H1 (cell line): ENCODE results near the gene MRPL32. TPM values are rescaled to one million over a fixed set of nuclear protein-coding genes. Genes with fewer than 3 reads are reported as not detected.

ENCODE experiments used
- CTCF ChIA-PET: fragments of 300-600 bp; sonication (Branson Sonifier 250); formaldehyde crosslinking; loops from one replicate; lab custom pipeline; 2021; ENCODE audit not compliant: partially characterized antibody; lab: Charles Lee
- POLR2A ChIA-PET: fragments of 300-600 bp; sonication (Branson Sonifier 250); formaldehyde crosslinking; loops from one replicate; lab custom pipeline; 2021; ENCODE audit warnings: inconsistent platforms; ENCODE audit not compliant: partially characterized antibody; lab: Charles Lee
- DNase-seq, 2 experiments: peaks; one replicate each; pipeline versions ENCODE4 v3.0.0 to v3.0.0-alpha.2; 2010 to 2022; ENCODE audit warnings: low spot score in 2 of 2, low read depth in 1 of 2, mixed read lengths in 1 of 2
- FAIRE-seq: peaks from 2 replicates; lab custom pipeline; 2011; peaks lifted over from hg19 to GRCh38; lab: Jason Lieb, UNC
- H2AFZ ChIP-seq: 2 replicates; pipeline ENCODE4 v1.8.1; 2012; ENCODE audit warnings: low read length, inconsistent platforms
- H2AK5ac ChIP-seq: 2 replicates; pipeline ENCODE4 v1.6.1; 2013; ENCODE audit warnings: low read depth, low read length
- H2BK120ac ChIP-seq: replicated peaks from 2 replicates; pipeline ENCODE3; 2013; ENCODE audit warnings: low read depth, low read length, inconsistent platforms
- H2BK12ac ChIP-seq: 2 replicates; pipeline ENCODE4 v1.6.1; 2013; ENCODE audit warnings: low read depth, low read length
- H2BK15ac ChIP-seq: 2 replicates; pipeline ENCODE4 v1.6.1; 2013; ENCODE audit warnings: low read length
- H2BK20ac ChIP-seq: 2 replicates; pipeline ENCODE4 v1.6.1; 2013; ENCODE audit warnings: low read length
- H2BK5ac ChIP-seq: 2 replicates; pipeline ENCODE4 v1.6.1; 2013; ENCODE audit warnings: low read depth, low read length
- H3K14ac ChIP-seq: 2 replicates; pipeline ENCODE4 v1.6.1; 2013; ENCODE audit warnings: inconsistent platforms; ENCODE audit not compliant: insufficient read length
- H3K18ac ChIP-seq: 2 replicates; pipeline ENCODE4 v1.6.1; 2013; ENCODE audit warnings: low read length; ENCODE audit errors: extremely low read depth
- H3K23ac ChIP-seq: 2 replicates; pipeline ENCODE4 v1.6.1; 2013; ENCODE audit warnings: inconsistent platforms; ENCODE audit not compliant: insufficient read length
- H3K23me2 ChIP-seq: 2 replicates; pipeline ENCODE4 v1.6.1; 2013; ENCODE audit warnings: low read depth, low read length
- H3K27ac ChIP-seq: 2 replicates; pipeline ENCODE4 v1.6.1; 2011; ENCODE audit warnings: low read depth, low read length, inconsistent platforms
- H3K27me3 ChIP-seq, 4 experiments: replicated peaks in 1 of 4; 1 replicate in 1 of 4; 2 replicates in 3 of 4; pipeline versions ENCODE4 v1.6.1 to v1.8.1; 2011 to 2013; ENCODE audit warnings: low read length in 3 of 4, mild to moderate bottlenecking in 3 of 4, inconsistent platforms in 2 of 4, mixed read lengths in 2 of 4, moderate library complexity in 1 of 4; ENCODE audit not compliant: control insufficient read depth in 3 of 4, insufficient read depth in 3 of 4; ENCODE audit errors: extremely low read depth in 1 of 4
- H3K36me3 ChIP-seq, 4 experiments: 2 replicates each; pipeline versions ENCODE4 v1.6.1 to v1.8.1; 2011 to 2013; ENCODE audit warnings: mild to moderate bottlenecking in 4 of 4, low read length in 3 of 4, moderate library complexity in 2 of 4, control low read depth in 1 of 4, inconsistent platforms in 1 of 4; ENCODE audit not compliant: insufficient read depth in 4 of 4, control insufficient read depth in 2 of 4
- H3K4ac ChIP-seq: replicated peaks from 2 replicates; pipeline ENCODE3; 2013; ENCODE audit warnings: low read length, low read depth, mixed read lengths, inconsistent platforms; ENCODE audit not compliant: insufficient read length
- H3K4me1 ChIP-seq, 4 experiments: replicated peaks in 1 of 4; 1 replicate in 1 of 4; 2 replicates in 3 of 4; pipeline versions ENCODE4 v1.6.1 to v1.8.1; 2011 to 2013; ENCODE audit warnings: low read length in 3 of 4, inconsistent platforms in 2 of 4, mixed read lengths in 1 of 4; ENCODE audit not compliant: insufficient read depth in 4 of 4, control insufficient read depth in 3 of 4
- H3K4me2 ChIP-seq, 2 experiments: 2 replicates each; pipeline versions ENCODE4 v1.6.1 to v1.8.1; 2011 to 2013; ENCODE audit warnings: low read depth in 2 of 2, low read length in 2 of 2, control low read depth in 1 of 2, inconsistent platforms in 1 of 2, mild to moderate bottlenecking in 1 of 2; ENCODE audit not compliant: insufficient read depth in 1 of 2
- H3K4me3 ChIP-seq, 4 experiments: fragments of 200-600, 300-600 bp in 1 of 4; sonication (generic), shearing (Covaris generic), sonication (Bioruptor Twin) in 1 of 4; 2 replicates each; pipeline versions ENCODE4 v1.5.1 to v1.8.1; 2011 to 2016; ENCODE audit warnings: low read length in 4 of 4, low read depth in 3 of 4, control low read depth in 2 of 4, inconsistent platforms in 2 of 4, mild to moderate bottlenecking in 2 of 4, mixed read lengths in 1 of 4, moderate library complexity in 1 of 4; ENCODE audit not compliant: insufficient read depth in 2 of 4; ENCODE audit errors: extremely low read depth in 1 of 4
- H3K56ac ChIP-seq: replicated peaks from 2 replicates; pipeline ENCODE3; 2013; ENCODE audit warnings: low read depth, mild to moderate bottlenecking, mixed read lengths, low read length, inconsistent platforms; ENCODE audit not compliant: insufficient read length
- H3K79me1 ChIP-seq: 2 replicates; pipeline ENCODE4 v1.6.1; 2013; ENCODE audit warnings: low read depth, low read length, control low read depth
- H3K79me2 ChIP-seq, 2 experiments: 2 replicates each; pipeline versions ENCODE4 v1.6.1 to v1.8.1; 2012 to 2013; ENCODE audit warnings: low read length in 2 of 2, mild to moderate bottlenecking in 2 of 2, inconsistent platforms in 1 of 2; ENCODE audit not compliant: insufficient read depth in 2 of 2, control insufficient read depth in 1 of 2
- H3K9ac ChIP-seq, 4 experiments: replicated peaks in 1 of 4; 1 replicate in 1 of 4; 2 replicates in 3 of 4; pipeline versions ENCODE4 v1.6.1 to v1.8.1; 2011 to 2013; ENCODE audit warnings: low read depth in 3 of 4, low read length in 3 of 4, control low read depth in 2 of 4, mild to moderate bottlenecking in 2 of 4, moderate library complexity in 2 of 4, inconsistent platforms in 1 of 4; ENCODE audit errors: extremely low read depth in 1 of 4
- H3K9me3 ChIP-seq, 2 experiments: 2 replicates each; pipeline versions ENCODE4 v1.6.1 to v1.8.1; 2012 to 2013; ENCODE audit warnings: mild to moderate bottlenecking in 2 of 2, moderate library complexity in 2 of 2, control low read depth in 1 of 2, inconsistent platforms in 1 of 2, low read depth in 1 of 2, low read length in 1 of 2, mixed read lengths in 1 of 2; ENCODE audit not compliant: insufficient read depth in 2 of 2
- H4K20me1 ChIP-seq, 2 experiments: replicated peaks in 1 of 2; 2 replicates each; pipeline versions ENCODE3 to v1.8.1; 2011 to 2013; ENCODE audit warnings: inconsistent platforms in 2 of 2, low read length in 2 of 2, mild to moderate bottlenecking in 1 of 2; ENCODE audit not compliant: insufficient read depth in 2 of 2, control insufficient read depth in 1 of 2
- H4K5ac ChIP-seq: 2 replicates; pipeline ENCODE4 v1.6.1; 2013; ENCODE audit warnings: low read length, low read depth, mixed read lengths, inconsistent platforms; ENCODE audit not compliant: insufficient read length
- H4K8ac ChIP-seq: 2 replicates; pipeline ENCODE4 v1.8.0; 2013; ENCODE audit warnings: mild to moderate bottlenecking, moderate library complexity, low read length, inconsistent platforms; ENCODE audit not compliant: insufficient read depth; ENCODE audit errors: extremely low read depth
- H4K91ac ChIP-seq: replicated peaks from 2 replicates; pipeline ENCODE3; 2013; ENCODE audit warnings: low read length, mixed read lengths, inconsistent platforms; ENCODE audit not compliant: insufficient read length
- CREB1 ChIP-seq: IDR thresholded peaks from 2 replicates; pipeline ENCODE4 v1.6.1; 2012; ENCODE audit warnings: inconsistent platforms
- CTCF ChIP-seq, 3 experiments: IDR thresholded peaks; 1 replicate in 2 of 3; 2 replicates in 1 of 3; pipeline versions ENCODE4 v1.5.1 to v1.6.1; 2011; ENCODE audit warnings: low read length in 3 of 3, mild to moderate bottlenecking in 3 of 3, inconsistent platforms in 2 of 3, low read depth in 1 of 3, moderate library complexity in 1 of 3; ENCODE audit not compliant: insufficient read depth in 1 of 3; ENCODE audit errors: control extremely low read depth in 1 of 3
- FOSL1 ChIP-seq: IDR thresholded peaks from 2 replicates; pipeline ENCODE4 v1.6.1; 2011; ENCODE audit warnings: mild to moderate bottlenecking, low read depth, low read length, moderate library complexity; ENCODE audit not compliant: insufficient read depth
- HDAC6 ChIP-seq: IDR thresholded peaks from one replicate; pipeline ENCODE4 v1.7.1; 2012; ENCODE audit warnings: low read depth, mild to moderate bottlenecking, inconsistent platforms, low read length, moderate library complexity
- KDM1A ChIP-seq: fragments of 200-600, 300-600 bp; sonication (generic); IDR thresholded peaks from 2 replicates; pipeline ENCODE4 v1.7.1; 2016; ENCODE audit warnings: mild to moderate bottlenecking, low read length, borderline replicate concordance
- MAX ChIP-seq: IDR thresholded peaks from 2 replicates; pipeline ENCODE4 v1.6.1; 2012; ENCODE audit warnings: inconsistent platforms
- POLR2A ChIP-seq, 2 experiments: IDR thresholded peaks; 1 replicate in 1 of 2; 2 replicates in 1 of 2; pipeline ENCODE4 v1.6.1; 2011; ENCODE audit warnings: low read depth in 2 of 2, low read length in 2 of 2, mild to moderate bottlenecking in 2 of 2; ENCODE audit errors: control extremely low read depth in 1 of 2
- RAD21 ChIP-seq, 2 experiments: IDR thresholded peaks in 1 of 2; conservative IDR thresholded peaks in 1 of 2; 2 replicates each; pipeline ENCODE4 v1.6.1; 2011; ENCODE audit warnings: low read depth in 2 of 2, low read length in 2 of 2, improper control_type of control experiment in 1 of 2, inconsistent platforms in 1 of 2, mild to moderate bottlenecking in 1 of 2, moderate library complexity in 1 of 2
- WGBS, 2 experiments: shearing (Covaris generic) in 1 of 2; methylation state at CpG; one replicate each; pipeline versions ENCODE4 v1.1.6 to v1.1.7; 2013 to 2015; ENCODE audit warnings: low lambda C conversion rate in 2 of 2, mixed read lengths in 2 of 2, inconsistent platforms in 1 of 2, low coverage in 1 of 2, missing lambda C conversion rate in 1 of 2; ENCODE audit not compliant: insufficient replicate concordance in 2 of 2, insufficient coverage in 1 of 2, insufficient read length in 1 of 2; ENCODE audit errors: extremely low coverage in 1 of 2, missing lambda C conversion rate in 1 of 2; 5-methylcytosine and 5-hydroxymethylcytosine counted together
- polyA plus RNA-seq, 7 experiments: library from polyadenylated mRNA; depleted of rRNA in 3 of 7; stranded (reverse) in 5 of 7; unstranded in 2 of 7; fragments of >200 nt in 5 of 7; fragments of 200-250 nt in 2 of 7; gene quantifications; 1 replicate in 5 of 7; 2 replicates in 1 of 7; 4 replicates in 1 of 7; pipeline versions ENCODE4 v1.2.1 to v1.2.3, GENCODE V29; 2011 to 2013; ENCODE audit warnings: missing spikeins in 2 of 7, mixed read lengths in 2 of 7
- total RNA-seq: library from RNA; stranded (reverse); fragmentation: NEBNext Ultra II Directional; extraction: Animal tissue kit (Norgen Biotek cat#: 25700); gene quantifications from 2 replicates; pipeline ENCODE4 v1.2.1, GENCODE V29; 2021

MRPL32 gene
- total and polyA plus RNA-seq, 2 of the 8 experiments (the other 6 are each of a cell fraction or from before 2014, with no cell fraction given): 50.9 to 97.2 TPM

- Histone ChIP-seq H3K9ac (no peak overlapping the region; a peak in 2 of 7 replicates), H3K23ac (no peak overlapping the region), H3K79me2 (no peaks in the 10 kb centered on the region), H2AFZ (no peak overlapping the region), H2BK120ac (no peak overlapping the region), H3K23me2 (no peaks in the 10 kb centered on the region; the same call in 1 of the 2 replicates), H3K36me3 (peaks cover 4 to 37% (median 19%) of the 10 kb centered on the region in 4 experiments; a peak in 7 of 8 replicates), H3K4ac (no peak overlapping the region), H2BK5ac (no peak overlapping the region), H3K4me1 (no peaks in the 10 kb centered on the region; a peak in 1 of 7 replicates), H2BK20ac (no peak overlapping the region), H3K14ac (no peak overlapping the region), H4K5ac (no peak overlapping the region), H3K4me2 (no peak overlapping the region), H3K9me3 (no peaks in the 10 kb centered on the region), H4K91ac (no peak overlapping the region), H3K18ac (no peak overlapping the region), H3K4me3 (no peak overlapping the region), H3K56ac (no peak overlapping the region), H3K27ac (no peak overlapping the region), H3K79me1 (no peaks in the 10 kb centered on the region), H2BK15ac (no peak overlapping the region), H4K20me1 (no peaks in the 10 kb centered on the region), H4K8ac (no peak overlapping the region), H3K27me3 (no peaks in the 10 kb centered on the region), H2AK5ac (no peak overlapping the region), H2BK12ac (peak overlapping the region; percentile 7; the same call in 1 of the 2 replicates)
- peak; percentile 96 for TF ChIP-seq RAD21 (IDR thresholded peaks at IDR 0.05 in 1 of 2, conservative IDR thresholded peaks at IDR 0.05 in 1 of 2; ENCODE audit: low read depth in 2 of 2, low read length in 2 of 2)
- TF ChIP-seq HDAC6: no peak
- 0 out of 2 replicates have a peak, but pooled peaks have one; percentile 25 for TF ChIP-seq CREB1
- TF ChIP-seq CTCF (IDR thresholded peaks at IDR 0.05; ENCODE audit: control extremely low read depth in 1 of 3, insufficient read depth in 1 of 3, low read depth in 1 of 3, low read length in 3 of 3): peak; percentile 2 to 91 (median 82)
- TF ChIP-seq MAX: no peak
- no peak for TF ChIP-seq KDM1A
- TF ChIP-seq FOSL1: no peak
- TF ChIP-seq POLR2A (IDR thresholded peaks at IDR 0.05; ENCODE audit: control extremely low read depth in 1 of 2, low read depth in 2 of 2, low read length in 2 of 2): 0 out of 3 replicates have a peak, but pooled peaks of 1 of the 2 experiments have one; percentile 25
- POLR2A ChIA-PET: interaction anchor here (0.6 to 2.2 kb wide), 7 partner anchors 9 to 455 kb away, joined by 3 to 13 read pairs (median 3); partner anchors contain the start of genes MRPL32 and PSMA2
- CTCF ChIA-PET: interaction anchor here (0.6 to 2.0 kb wide), 57 partner anchors 8 to 900 kb away, joined by 3 to 20 read pairs (median 3); partner anchors contain the start of genes MRPL32 and STK17A
- peak; percentile 65 to 92 for DNase-seq
- peak; percentile 94 for FAIRE-seq
- WGBS, 2 experiments: 54% methylated on average over 13 of the region's 13 CpGs; no CpG with 5 or more reads in 1 of the 2 experiments
Measured at GRCh38 chr7:42940985-42941847, 9.0 kb downstream of the MRPL32 start.
